NK-92 (cell line): ENCODE data around the gene TRAK1.

Experiments
- DNase-seq: peaks from one replicate; lab custom pipeline; 2025; ENCODE audit not compliant: unreplicated experiment; lab: John Stamatoyannopoulos, UW

TRAK1 gene

DNA sequence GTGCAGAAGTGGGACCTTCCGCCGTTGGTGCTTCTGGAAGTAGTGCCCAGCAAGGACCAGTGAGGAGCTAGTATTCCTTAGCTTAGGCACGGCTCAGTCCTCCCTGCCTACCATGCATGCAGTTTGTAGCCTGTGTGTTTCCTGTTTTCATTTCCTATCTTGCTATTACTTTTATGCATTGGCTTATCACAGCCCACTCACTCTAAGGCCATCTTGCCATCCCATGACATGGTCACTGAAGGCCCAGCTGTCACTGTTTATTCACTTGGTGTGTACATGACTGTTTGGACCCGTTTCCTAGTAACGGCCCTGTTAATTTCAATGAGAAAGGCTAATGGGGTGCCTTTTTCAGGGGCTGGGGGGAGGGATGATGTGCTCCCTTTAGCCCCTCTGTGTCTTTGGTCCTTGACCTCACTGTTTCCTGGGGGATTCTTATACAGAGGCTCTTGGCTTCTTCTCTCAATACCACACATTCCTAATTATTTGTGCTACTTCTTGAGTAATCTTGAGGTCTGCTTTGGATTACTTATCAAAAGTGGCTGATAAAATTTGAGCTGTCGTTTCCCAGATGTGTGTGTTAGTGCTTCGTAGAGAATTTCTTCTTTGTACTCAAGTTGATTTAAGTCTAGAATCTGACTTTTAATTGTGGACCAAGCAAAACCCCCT, 24.5 kb upstream of the TRAK1 start:
- DNase-seq, result no peak

DNA sequence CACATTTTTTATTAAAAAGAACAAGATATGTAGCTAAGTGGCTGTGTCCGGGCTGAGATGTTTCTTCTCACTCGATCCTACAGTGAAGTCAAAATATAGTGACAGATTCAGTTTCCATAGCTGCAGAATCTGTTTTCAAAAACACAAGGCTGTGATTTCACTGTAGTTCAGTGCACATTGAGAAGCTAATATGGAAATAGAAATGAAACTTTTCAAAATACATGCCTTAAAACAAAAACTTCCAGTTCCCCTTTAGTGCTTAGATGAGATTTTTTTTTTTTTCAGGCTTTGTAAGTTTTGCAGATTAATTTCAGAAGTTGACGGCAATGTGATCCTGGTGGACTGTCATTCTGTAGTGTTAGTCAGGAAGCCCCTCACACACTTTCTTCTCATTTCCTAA, 23.8 kb upstream of the TRAK1 start:
- DNase-seq, result no peak

DNA sequence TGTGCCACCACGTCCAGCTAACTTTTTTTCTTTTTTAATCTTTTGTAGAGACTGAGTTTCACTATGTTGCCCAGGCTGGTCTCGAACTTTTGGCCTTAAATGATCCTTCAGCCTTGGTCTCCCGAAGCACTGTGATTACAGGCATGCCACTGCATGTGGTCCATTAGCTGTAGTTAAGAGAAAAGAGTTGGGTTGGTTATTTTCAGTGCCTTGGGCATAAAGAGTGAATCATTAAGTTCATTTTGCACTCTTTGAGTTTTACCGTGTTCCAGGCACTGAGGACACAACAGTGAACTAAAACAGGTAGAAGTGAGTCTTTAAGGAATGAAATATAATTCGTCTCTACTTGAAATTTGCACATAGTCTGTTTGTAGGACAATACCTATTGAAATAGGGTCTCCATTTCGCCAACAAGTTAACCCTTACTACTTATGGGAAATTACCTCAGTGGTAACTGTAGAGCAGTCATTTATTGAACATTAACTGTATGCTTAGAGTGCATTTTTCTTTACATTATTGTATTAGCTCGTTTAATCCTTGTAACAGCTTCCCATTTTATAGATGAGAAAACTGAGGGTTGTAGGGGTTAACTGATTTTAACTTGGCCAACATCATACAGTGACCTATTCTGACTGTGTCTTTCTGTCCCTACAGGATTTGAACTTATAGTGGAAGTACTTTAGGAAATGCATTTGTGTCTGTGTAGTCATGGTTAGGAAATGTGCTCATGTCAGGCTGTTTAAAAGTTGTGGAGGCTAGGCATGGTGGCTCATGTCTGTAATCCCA, 22.7 kb upstream of the TRAK1 start:
- DNase-seq, result no peak

DNA sequence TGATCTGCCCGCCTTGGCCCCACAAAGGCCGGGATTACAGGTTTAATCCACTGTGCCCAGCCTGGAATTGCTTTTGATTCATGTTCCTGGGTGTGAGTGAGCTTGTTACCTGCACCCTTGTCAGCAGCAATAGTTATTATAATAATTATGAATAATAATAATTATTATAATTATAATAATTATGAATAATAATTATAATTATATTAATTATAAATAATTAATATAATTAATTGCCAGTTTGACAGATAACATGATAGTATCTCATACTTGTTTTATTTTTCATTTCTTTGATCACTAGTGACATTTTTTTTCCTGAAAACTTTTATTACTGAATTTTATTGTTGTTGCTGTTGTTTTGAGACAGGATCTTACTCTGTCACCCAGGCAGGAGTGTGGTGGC, 21.1 kb upstream of the TRAK1 start:
- no peak for DNase-seq

DNA sequence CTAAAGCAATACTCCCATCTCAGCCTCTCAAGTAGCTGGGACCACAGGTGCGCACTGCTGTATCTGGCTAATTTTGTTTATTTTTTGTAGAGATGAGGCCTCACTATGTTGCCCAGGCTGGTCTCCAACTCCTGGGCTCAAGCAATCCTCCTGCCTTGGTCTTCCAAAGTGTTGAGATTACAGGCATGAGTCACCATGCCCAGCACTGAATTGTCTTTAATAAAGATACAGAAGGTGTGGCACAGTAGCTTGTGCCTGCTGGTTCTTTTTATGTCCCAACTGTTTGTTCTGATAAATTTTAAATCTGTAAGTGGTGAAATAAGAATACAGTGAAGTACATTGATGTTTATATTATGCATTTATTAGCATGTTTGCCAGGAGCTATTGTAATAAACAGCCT, 20.6 kb upstream of the TRAK1 start:
- no peak for DNase-seq

DNA sequence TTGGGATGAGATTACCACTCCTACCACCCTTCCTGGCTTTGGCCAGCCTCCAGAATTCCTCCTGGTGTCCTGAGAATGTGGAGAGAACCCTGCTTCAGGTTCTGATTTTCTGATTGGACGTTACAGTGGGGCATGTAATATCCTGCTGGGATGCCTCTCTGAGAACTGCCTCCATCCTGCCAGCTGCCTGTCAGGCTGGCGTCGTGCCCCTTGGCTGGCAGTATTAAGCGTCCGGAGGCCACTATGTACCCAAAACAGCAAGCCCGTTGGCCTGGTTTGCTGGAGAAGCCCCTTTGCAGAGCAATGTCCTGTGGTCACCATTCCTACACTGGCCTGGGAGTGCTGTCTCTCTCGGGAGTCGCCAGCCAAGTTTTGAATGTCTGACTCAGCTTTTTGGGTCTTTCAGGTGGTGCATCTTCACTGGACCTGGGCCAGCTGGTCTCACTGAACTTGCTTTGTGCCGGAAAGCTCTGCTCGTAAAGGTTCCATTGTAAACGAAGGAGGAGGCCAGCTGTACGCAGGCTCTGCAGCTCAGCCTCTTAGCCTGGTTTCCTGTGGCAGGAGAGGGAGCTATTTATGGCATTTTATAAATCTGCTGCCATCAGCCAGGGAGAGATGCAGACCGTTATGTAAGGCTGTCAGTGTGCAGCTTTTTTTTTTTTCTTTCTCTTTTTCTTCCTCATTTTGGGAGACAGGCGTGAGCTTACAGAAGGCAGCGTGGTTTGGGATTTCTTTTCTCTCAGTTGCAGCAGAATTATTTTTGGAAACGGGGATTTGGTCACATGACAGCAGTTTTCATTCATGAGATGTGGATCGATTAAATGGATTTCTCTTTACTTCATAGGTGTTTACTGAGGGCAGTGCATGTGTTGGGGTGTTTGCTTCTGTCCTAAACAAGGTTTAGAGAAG, 19.0 kb upstream of the TRAK1 start:
- DNase-seq, result no peak

DNA sequence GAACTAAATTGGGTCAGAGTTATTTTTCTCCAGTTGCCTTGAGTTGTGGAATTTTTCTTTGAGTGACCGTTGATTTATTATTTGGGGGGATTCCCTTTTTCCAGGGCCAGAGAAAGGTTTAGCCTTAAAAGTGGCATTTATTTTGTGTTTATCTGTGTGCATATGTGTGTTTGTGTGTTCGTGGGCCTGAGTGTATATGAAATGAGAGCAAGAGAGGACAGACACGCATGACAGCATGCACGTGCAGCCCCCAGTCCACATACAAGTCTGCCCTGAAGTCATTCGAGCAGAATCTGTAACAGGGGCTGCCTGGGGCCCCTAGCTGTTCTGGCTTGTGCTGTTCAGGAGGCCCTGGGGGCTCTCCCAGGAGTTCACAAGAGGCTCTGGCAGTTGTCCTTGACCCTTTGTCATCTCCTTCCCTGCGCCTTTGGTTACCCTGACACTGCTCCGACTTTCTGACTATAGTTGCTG, 18.3 kb upstream of the TRAK1 start:
- no peak for DNase-seq

DNA sequence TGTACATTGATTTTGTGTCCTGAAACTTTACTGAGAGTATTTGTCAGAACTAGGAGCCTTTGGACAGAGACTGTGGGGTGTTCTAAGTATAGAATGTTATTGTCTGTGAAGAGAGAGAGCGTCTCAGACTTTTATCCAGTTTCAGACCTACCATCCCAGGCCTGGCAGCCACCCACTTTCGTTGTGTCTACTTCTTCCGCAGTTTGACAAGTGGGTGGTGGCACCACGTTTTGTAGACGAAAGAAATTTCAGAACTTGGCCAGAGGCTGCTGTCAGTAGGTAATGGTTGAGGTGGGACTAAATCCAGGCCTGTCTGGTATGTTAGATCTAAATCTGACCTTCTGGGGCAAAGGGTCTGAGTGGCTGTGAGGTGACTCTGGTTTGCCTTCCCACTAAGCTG, 13.4 kb upstream of the TRAK1 start:
- DNase-seq, result no peak

DNA sequence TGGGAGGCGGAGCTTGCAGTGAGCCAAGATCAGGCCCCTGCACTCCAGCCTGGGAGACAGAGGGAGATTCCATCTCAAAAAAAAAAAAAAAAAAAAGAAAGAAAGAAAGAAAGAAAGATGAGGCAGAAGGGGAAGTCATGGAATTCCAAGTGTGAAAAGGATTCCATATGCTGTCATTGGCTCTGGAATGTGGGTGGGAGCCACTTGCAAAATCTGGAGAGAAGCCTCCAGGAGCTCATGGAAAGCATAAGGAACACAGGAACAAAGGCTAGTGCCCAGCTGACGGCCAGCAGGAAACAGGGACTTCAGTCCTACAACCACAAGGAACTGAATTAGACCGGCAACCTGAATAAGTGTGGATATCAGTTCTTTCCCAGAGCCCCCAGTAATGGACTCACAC, 12.5 kb upstream of the TRAK1 start:
- no peak for DNase-seq

DNA sequence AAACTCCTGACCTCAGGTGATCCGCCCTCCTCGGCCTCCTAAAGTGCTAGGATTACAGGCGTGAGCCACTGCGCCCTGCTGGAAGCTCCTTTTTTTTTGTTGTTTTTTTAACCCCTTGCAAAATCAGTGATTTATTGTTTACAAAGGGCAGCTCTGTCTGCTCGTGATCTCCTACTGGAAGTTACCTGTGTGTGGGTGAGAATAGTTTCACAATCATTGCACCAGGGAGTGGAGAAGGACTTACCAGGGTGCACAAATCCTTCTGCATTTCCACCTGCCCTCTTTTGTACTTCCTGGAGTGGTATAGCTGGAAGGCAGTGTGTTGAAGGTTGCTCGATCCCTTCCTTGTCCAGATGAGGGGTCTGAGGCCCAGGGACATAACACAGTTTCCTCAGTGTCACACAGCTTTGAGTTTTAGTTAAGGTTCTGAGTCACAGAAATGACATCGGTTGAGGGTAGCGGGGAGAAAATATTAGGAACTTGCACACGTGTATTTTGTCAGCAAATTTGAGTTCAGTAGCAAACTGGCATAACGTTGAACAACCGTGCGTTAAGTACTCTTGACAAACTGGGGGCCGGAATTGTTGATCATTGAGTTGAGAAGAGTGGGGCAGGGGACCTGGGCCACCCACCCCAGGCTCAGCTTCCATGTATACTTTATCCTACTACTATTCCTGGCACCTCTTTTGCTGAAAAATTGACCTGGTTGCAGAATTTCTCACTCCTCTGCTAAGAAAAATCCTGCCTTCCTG, 11.3 kb upstream of the TRAK1 start:
- no peak for DNase-seq

DNA sequence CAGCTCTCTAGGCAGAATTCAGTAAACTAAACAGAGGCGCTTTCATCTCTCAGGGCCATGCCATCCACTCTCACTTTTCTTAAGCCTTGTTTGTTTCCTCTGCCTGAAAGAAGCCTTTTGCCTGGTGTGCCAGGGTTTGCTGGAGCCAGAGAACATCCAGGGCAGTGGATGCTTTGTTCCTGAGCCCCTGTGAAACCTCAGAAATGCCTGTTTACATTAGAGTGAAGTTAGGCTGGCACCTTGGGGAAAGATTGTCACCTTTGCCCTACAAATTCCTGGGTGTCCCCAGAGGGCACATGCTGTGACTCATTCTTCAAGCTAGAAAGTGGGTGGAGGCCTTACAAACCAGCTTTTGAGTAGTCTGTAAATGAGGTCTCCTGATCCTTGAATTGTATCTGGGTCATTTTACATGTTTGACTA, 10.7 kb upstream of the TRAK1 start:
- DNase-seq, result no peak

DNA sequence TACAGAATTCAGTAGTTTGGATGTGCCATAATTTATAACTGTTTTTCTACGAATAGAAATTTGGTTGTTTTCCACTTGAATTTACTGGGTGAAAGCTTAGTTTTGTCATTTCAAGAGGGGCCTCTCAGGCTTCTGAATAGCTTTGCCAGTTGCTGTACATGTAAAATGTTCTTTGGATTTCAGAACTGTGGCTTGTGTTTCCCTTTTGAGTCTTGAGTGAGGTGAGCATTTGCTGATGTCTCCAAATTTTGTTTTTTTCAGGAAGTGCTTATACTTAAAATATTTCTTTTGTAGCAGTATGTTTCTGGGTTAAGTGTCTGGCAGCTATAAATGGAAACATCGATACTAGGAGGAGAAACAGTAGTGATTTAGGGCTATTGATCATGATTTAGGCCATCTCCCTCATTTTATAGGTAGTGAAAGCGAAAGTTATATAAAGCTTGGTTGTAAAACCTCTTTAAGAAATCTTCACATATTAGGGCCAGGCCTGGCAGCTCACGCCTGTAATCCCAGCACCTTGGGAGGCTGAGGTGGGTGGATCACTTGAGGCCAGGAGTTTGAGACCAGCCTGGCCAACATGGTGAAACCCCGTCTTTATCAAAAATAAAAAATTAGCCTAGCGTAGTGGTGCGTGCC, 9.2 kb upstream of the TRAK1 start:
- no peak for DNase-seq

DNA sequence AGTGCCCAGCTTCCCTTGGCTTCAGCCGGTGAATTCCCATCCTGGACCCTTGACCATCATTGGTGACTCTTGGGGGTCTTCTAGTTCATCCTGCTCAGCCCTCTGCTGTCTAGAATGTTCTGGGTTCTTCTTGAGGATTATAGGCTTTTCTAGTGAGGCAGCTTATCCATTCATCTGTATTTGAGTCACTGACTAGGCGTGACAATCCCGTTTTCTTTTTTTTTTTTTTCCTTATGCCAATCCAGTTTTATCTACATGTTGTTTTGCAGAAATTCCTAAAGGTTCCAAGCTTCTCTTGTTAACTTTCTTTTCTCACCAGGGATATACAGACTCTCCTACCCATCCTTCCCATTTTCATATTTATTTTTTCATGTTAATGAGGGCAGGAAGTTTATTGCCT, 6.6 kb upstream of the TRAK1 start:
- DNase-seq, result no peak

DNA sequence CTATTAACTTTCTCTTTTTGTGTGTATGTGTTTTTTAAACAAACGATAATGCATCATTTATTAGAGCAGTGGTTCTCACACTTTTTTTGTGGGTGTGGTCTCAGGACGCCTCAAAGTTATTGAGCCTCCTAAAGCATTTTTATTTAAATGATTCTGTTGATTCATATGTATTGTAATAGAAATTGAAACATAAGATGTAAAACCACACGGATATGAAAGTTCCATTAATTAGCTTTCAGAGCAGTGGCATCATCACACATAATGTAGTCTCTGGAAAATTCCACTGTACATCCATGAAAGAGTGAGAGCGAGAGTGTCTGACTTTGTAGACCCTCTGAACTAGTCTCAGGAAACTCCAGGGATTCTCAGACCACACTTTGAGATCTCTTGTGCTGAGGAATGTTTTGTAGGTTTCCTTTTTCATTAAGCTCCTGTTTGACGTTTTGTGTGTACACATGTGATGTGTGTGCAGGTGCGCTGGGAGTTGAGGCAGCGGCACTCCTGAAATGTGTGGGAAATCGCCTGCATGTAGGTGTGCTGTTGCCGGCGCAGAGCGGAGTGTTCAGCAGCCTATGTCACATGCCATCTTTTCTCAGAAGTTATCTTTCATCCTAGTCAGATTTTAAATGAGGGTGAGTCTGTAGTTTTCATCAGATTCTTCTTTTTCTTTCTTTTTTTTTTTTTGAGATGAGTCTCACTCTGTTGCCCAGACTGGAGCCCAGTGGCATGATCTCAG, 5.3 kb upstream of the TRAK1 start:
- no peak for DNase-seq

DNA sequence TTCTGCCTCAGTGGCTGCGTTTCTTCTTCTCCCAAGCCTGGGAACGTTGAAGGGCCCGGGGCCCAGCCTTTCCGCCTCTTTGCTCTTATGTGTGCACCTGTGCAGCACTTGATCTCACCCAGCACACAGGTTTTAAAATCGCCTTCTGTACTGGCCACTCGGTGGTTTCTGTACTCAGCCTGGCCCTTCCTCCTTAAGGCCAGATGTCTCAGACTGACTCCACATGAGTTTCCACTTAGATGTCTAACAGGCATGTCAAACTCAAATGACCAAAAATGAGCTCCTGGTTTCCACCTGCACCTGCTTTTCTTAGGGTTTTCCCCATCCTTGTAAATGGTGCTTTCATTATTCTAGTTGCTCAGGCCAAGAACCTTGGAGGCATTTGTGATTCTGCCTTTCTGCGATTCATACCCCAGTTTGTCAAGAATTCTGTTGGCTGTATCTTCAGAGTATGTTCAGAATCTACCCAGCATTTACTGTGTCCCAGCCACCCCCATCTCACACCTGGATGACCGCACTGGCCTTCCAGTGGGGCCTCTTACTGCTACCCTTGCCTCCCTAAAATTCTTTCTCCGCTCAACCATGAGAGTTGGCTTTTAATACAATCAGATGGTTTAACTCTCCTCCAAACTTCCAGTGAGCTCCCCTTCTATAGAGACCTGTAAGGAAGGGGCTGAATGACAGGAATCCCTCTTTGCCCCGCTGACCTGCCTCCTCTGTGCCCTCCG, 2.2 kb upstream of the TRAK1 start:
- no peak for DNase-seq

DNA sequence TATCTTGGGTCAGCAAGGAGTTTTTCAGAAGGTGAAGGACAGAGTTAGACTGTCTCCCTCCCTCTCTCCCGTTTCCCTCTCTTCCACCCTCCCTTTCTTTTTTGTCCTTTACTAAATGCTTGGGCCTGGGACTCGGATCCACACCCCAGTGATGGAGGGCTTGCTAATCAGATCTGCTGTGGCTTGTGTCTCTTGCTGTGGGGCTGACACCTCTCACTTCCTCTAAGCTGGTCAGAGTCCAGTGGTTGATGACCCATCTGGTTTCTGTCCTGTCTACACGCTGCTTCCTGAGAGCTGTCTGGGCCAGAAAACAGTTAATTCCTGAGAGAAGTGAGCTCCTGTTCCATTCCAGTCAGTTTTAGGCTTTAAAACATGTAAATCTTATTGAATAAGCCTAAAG, 849 bp downstream of the TRAK1 start:
- no peak for DNase-seq

DNA sequence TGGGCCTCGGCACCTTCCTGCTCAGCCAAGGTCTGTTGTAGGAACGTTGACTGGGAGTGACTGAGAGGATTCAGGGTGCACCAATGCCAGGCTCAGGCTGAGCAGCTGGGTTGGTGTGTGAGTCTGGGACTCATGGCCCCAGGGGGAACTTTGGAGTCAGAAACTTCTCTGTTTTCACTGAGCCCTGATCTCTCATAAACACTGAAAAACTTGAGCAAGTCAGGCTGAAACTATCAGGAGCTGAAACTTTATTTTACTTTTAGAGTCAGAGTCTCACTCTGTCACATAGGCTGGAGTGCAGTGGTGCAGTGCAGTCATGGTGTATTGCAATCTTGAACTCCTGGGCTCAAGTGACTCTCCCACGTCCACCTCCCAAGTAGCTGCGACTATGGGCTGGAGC, 3.0 kb downstream of the TRAK1 start:
- DNase-seq, result no peak

DNA sequence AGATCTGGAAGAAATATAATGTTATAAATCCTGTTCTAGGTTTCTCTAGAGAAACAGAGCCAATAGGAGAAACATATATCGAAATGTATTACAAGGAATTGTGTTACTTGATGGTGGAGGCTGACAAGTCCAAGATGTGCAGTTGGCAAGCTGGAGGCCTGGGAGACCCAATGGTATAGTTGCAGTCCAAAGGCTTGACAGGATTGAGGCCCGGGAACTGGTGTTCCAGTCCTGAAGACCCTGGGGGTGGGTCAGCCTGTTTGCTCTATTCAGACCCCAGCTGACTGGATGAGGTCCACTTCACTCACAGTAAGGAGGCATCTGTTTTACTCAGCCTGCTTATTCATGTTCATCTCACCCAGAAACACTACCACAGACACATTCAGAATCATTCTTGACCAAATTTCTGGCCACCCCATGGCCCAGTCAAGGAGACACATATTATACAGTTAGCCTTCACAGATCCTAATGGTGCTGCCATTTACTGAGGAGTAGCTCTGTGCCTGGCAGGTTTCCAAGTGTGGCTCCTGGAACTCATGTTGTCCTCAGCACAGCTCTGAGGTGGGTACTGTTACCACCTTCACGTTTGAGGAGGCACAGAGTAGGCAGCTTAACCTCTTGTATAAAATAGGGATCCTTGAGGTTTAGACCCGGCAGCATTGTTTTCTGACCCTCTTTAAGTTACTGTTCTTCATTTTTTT, 3.7 kb downstream of the TRAK1 start:
- DNase-seq, result no peak

DNA sequence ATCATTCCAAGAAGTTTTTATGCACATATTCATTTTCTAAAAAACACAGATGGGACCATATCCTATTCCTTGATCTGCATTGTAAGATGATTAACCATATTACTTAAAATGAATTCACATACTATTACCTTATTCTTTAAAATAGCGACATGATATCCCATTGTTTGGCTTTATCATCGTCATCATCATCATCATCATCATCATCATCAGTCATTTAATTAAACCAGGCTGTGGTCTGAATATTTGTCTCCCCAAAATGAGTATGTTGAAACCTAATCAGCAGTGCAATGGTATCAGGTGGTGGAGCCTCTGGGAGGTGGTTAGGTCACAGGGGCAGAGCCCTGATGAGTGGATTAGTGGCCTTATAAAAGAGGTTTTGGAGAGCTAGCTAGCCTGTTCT, 4.4 kb downstream of the TRAK1 start:
- DNase-seq, result no peak
